Measurements from ENCODE around the gene TXNRD2. TPM values are rescaled to one million over a fixed set of nuclear protein-coding genes. Genes with fewer than 3 reads are reported as not detected.

The TXNRD2 gene
- total and polyA plus RNA-seq, 2 donors (not counting 1 experiment from before 2014, with no cell fraction given): 24.8 to 36.2 TPM

GRCh38 chr22:19846620-19847344, 94.8 kb downstream of the TXNRD2 start:
- H3K4me3 Mint-ChIP-seq: no peak overlapping the region
- CTCF ChIA-PET: no interaction called here
- H3K4me1 Mint-ChIP-seq: peaks cover 20% of the 10 kb centered on the region
- H3K9ac ChIP-seq (ENCODE audit: low read length): no peak overlapping the region
- no peak overlapping the region for H3K27ac ChIP-seq (ENCODE audit: low read length in 2 of 2)
- POLR2A ChIA-PET: no interaction called here
- no peak for DNase-seq
- H3K4me2 ChIP-seq (replicated peaks; ENCODE audit: low read depth, low read length, poor library complexity, severe bottlenecking): no peak overlapping the region
- no peaks in the 10 kb centered on the region for H3K27me3 Mint-ChIP-seq
- intact Hi-C loops (cut with micrococcal nuclease): no loop called here
- no peak overlapping the region for H3K4me3 ChIP-seq (ENCODE audit: control extremely low read depth in 1 of 5, extremely low read depth in 1 of 5, insufficient read depth in 1 of 5, low read depth in 2 of 5, low read length in 4 of 5)
- H3K27ac Mint-ChIP-seq: no peak overlapping the region
- H3K4me1 ChIP-seq (ENCODE audit: control insufficient read depth in 2 of 2, insufficient read depth in 2 of 2, low read length in 2 of 2): peaks cover 13 to 17% of the 10 kb centered on the region in 2 donors
- peaks cover 45% of the 10 kb centered on the region for H4K20me1 ChIP-seq (ENCODE audit: control insufficient read depth, insufficient read depth, low read length, poor library complexity, severe bottlenecking)
- no peak overlapping the region for H2AFZ ChIP-seq (ENCODE audit: insufficient read depth, low read depth, low read length, poor library complexity, severe bottlenecking)
- peaks cover 26% of the 10 kb centered on the region for H3K79me2 ChIP-seq (ENCODE audit: control insufficient read depth, insufficient read depth, low read length)
- no peaks in the 10 kb centered on the region for H3K27me3 ChIP-seq (replicated peaks in 1 of 4; ENCODE audit: control extremely low read depth in 1 of 4, control insufficient read depth in 3 of 4, insufficient read depth in 4 of 4, low read length in 3 of 4)
- H3K36me3 ChIP-seq (replicated peaks in 1 of 2; ENCODE audit: control extremely low read depth in 1 of 2, control insufficient read depth in 1 of 2, extremely low read depth in 1 of 2, insufficient read depth in 2 of 2, low read length in 1 of 2): peaks cover 0 to 15% of the 10 kb centered on the region in 2 experiments
- H3K9me3 Mint-ChIP-seq (ENCODE audit: insufficient read depth): no peaks in the 10 kb centered on the region
- WGBS (ENCODE audit: insufficient coverage): 96% methylated on average over 7 of the region's 9 CpGs
- TF ChIP-seq EZH2 (IDR thresholded peaks at IDR 0.05; ENCODE audit: borderline replicate concordance, insufficient read depth, low read depth, low read length, poor library complexity, severe bottlenecking) (no peak), CTCF (IDR thresholded peaks at IDR 0.05) (no peak)
- H3K9me3 ChIP-seq (ENCODE audit: control extremely low read depth in 1 of 3, control insufficient read depth in 2 of 3, insufficient read depth in 1 of 3, low read length in 2 of 3): peaks cover 0 to 5% (median 0%) of the 10 kb centered on the region in 3 donors
- no peak for ATAC-seq (ENCODE audit: low read depth)

DNA sequence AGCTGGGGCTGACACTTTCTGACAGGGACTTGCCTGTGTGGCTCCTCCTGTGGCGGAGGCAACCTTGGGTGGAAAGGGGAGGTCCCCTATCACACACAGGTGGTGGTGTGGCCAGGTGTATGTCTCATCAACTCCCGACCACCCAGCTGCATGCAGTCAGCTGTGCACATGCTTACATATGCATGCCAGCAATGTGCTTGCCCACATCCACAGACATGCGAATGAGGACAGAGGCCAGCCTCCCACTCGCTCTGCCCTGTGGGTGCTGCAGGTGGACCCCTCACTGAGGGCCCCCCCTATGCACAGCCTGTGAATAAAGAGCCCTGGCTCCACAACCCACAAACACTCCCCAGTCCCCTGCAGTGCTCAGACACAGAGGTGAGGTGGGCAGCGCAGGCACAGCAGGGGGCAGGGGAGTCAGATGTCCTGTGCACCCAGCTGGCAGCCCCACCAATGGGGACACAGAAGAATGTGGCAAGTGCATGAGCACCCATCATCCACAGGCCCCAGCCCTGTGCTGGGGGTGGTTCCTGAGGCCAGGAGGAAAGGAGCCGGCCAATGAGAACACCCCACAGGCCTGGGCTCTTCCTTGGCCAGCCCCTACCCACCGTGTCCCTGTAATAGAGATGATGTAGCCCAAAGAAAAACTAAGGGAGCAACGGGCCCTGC, 96.4 kb downstream of the TXNRD2 start:
- Mint-ChIP-seq H3K27ac (no peak overlapping the region), H3K27me3 (no peaks in the 10 kb centered on the region), H3K4me3 (peak overlapping the region; percentile 32), H3K4me1 (peaks cover 22% of the 10 kb centered on the region), H3K9me3 (ENCODE audit: insufficient read depth) (no peaks in the 10 kb centered on the region)
- CTCF ChIA-PET: no interaction called here
- no peaks in the 10 kb centered on the region for H3K27me3 ChIP-seq (replicated peaks in 1 of 4; ENCODE audit: control extremely low read depth in 1 of 4, control insufficient read depth in 3 of 4, insufficient read depth in 4 of 4, low read length in 3 of 4)
- no peak overlapping the region for H3K9ac ChIP-seq (ENCODE audit: low read length)
- peaks cover 30% of the 10 kb centered on the region for H4K20me1 ChIP-seq (ENCODE audit: control insufficient read depth, insufficient read depth, low read length, poor library complexity, severe bottlenecking)
- H3K4me1 ChIP-seq (ENCODE audit: control insufficient read depth in 2 of 2, insufficient read depth in 2 of 2, low read length in 2 of 2): peaks cover 13 to 17% of the 10 kb centered on the region in 2 donors
- peaks cover 0 to 4% of the 10 kb centered on the region in 2 experiments for H3K36me3 ChIP-seq (replicated peaks in 1 of 2; ENCODE audit: control extremely low read depth in 1 of 2, control insufficient read depth in 1 of 2, extremely low read depth in 1 of 2, insufficient read depth in 2 of 2, low read length in 1 of 2)
- POLR2A ChIA-PET: no interaction called here
- H3K79me2 ChIP-seq (ENCODE audit: control insufficient read depth, insufficient read depth, low read length): peaks cover 17% of the 10 kb centered on the region
- intact Hi-C loops (cut with micrococcal nuclease): no loop called here
- H3K9me3 ChIP-seq (ENCODE audit: control extremely low read depth in 1 of 3, control insufficient read depth in 2 of 3, insufficient read depth in 1 of 3, low read length in 2 of 3): peaks cover 0 to 5% (median 0%) of the 10 kb centered on the region in 3 donors
- TF ChIP-seq CTCF (IDR thresholded peaks at IDR 0.05): no peak
- no peak for TF ChIP-seq EZH2 (IDR thresholded peaks at IDR 0.05; ENCODE audit: borderline replicate concordance, insufficient read depth, low read depth, low read length, poor library complexity, severe bottlenecking)
- peak overlapping the region; percentile 63 for H3K4me2 ChIP-seq (replicated peaks; ENCODE audit: low read depth, low read length, poor library complexity, severe bottlenecking)
- DNase-seq: no peak
- no peak overlapping the region for H2AFZ ChIP-seq (ENCODE audit: insufficient read depth, low read depth, low read length, poor library complexity, severe bottlenecking)
- H3K4me3 ChIP-seq (ENCODE audit: control extremely low read depth in 1 of 5, extremely low read depth in 1 of 5, insufficient read depth in 1 of 5, low read depth in 2 of 5, low read length in 4 of 5): no peak overlapping the region
- H3K27ac ChIP-seq (ENCODE audit: low read length in 2 of 2): no peak overlapping the region
- no peak for ATAC-seq (ENCODE audit: low read depth)
- WGBS (ENCODE audit: insufficient coverage): 55% methylated on average over 7 of the region's 8 CpGs
